CD4-positive, alpha-beta T cell (primary cell): ENCODE measurements around the gene MDM2. TPM values are rescaled to one million over a fixed set of nuclear protein-coding genes. Genes with fewer than 3 reads are reported as not detected.

Experiments
- ATAC-seq: fragments of 200-7000 bp; cut with Tn5 transposase; one replicate; pipeline ENCODE4 v1.10.0; 2022; ENCODE audit warnings: mild to moderate bottlenecking; ENCODE audit not compliant: poor library complexity
- CTCF ChIA-PET: fragments of 350-600 bp; sonication (Branson Sonifier 250); formaldehyde crosslinking; loops from one replicate; lab custom pipeline; 2021; ENCODE audit warnings: antibody characterized with exemption, inconsistent platforms; lab: Charles Lee
- POLR2A ChIA-PET: fragments of 350-600 bp; sonication (Branson Sonifier 250); formaldehyde crosslinking; loops from one replicate; lab custom pipeline; 2021; ENCODE audit warnings: antibody characterized with exemption, inconsistent platforms; lab: Charles Lee
- DNase-seq, 14 experiments: peaks; one replicate each; pipeline ENCODE4 v3.0.0-alpha.2; 2013 to 2020; ENCODE audit warnings: mixed read lengths in 2 of 14
- H3K27ac ChIP-seq, 2 donors: one replicate each; pipeline versions ENCODE4 v1.5.1 to v1.7.0; 2013; ENCODE audit warnings: low read length in 2 of 2, low read depth in 1 of 2, mild to moderate bottlenecking in 1 of 2
- H3K27me3 ChIP-seq, 2 experiments: 1 replicate in 1 of 2; 2 replicates in 1 of 2; pipeline versions ENCODE4 v1.6.1 to v1.7.0; 2013; ENCODE audit warnings: low read length in 2 of 2, control low read depth in 1 of 2, mild to moderate bottlenecking in 1 of 2, moderate library complexity in 1 of 2; ENCODE audit not compliant: insufficient read depth in 2 of 2, control insufficient read depth in 1 of 2
- H3K36me3 ChIP-seq: one replicate; pipeline ENCODE4 v1.6.1; 2013; ENCODE audit warnings: low read length, control low read depth; ENCODE audit not compliant: insufficient read depth
- H3K4me1 ChIP-seq: one replicate; pipeline ENCODE4 v1.6.1; 2013; ENCODE audit warnings: low read length, control low read depth; ENCODE audit not compliant: insufficient read depth
- H3K4me3 ChIP-seq: one replicate; pipeline ENCODE4 v1.5.1; 2013; ENCODE audit warnings: mild to moderate bottlenecking, low read length, moderate library complexity
- H3K9me3 ChIP-seq, 2 experiments: 1 replicate in 1 of 2; 2 replicates in 1 of 2; pipeline versions ENCODE4 v1.6.1 to v1.7.0; 2013; ENCODE audit warnings: low read length in 2 of 2, mild to moderate bottlenecking in 2 of 2, control low read depth in 1 of 2, moderate library complexity in 1 of 2; ENCODE audit not compliant: control insufficient read depth in 1 of 2, insufficient read depth in 1 of 2
- H3K27ac Mint-ChIP-seq: one replicate; pipeline ENCODE4 v1.8.0; 2020; ENCODE audit warnings: mixed read lengths
- H3K27me3 Mint-ChIP-seq: one replicate; pipeline ENCODE4 v1.8.0; 2021; ENCODE audit warnings: mixed read lengths
- H3K36me3 Mint-ChIP-seq: one replicate; pipeline ENCODE4 v1.8.0; 2021; ENCODE audit warnings: low read depth, mixed read lengths
- H3K4me1 Mint-ChIP-seq: one replicate; pipeline ENCODE4 v1.8.0; 2021; ENCODE audit warnings: low read depth, mixed read lengths
- H3K4me3 Mint-ChIP-seq: one replicate; pipeline ENCODE4 v1.8.0; 2020; ENCODE audit warnings: mild to moderate bottlenecking, mixed read lengths
- H3K9me3 Mint-ChIP-seq: one replicate; pipeline ENCODE4 v1.8.0; 2020; ENCODE audit warnings: mixed read lengths
- intact Hi-C, 2 experiments: fragments of 100-400 bp; cut with DNase I in 1 of 2; cut with micrococcal nuclease in 1 of 2; formaldehyde crosslinking; loops; one replicate each; pipeline versions ENCODE4 v1.15.1 to v1.9.0; 2023 to 2025; cut with DNase I, micrococcal nuclease
- total RNA-seq, 174 experiments: library from RNA in 2 of 174; stranded (reverse) in 2 of 174; gene quantifications; one replicate each; pipeline ENCODE4 v1.2.3 and lab custom pipeline; 2021 to 2026
- TF ChIP-seq, protein P1 (sequence below): fragments of 200-600 bp; IDR thresholded peaks from one replicate; pipeline ENCODE4 v1.8.0; 2022; ENCODE audit warnings: antibody characterized with exemption, mild to moderate bottlenecking

MDM2 gene
- total RNA-seq, 2 experiments from 2014 or later, result 90.8 TPM

GRCh38 chr12:68890701-68891113 is 82.7 kb downstream of the MDM2 start:
- no peak overlapping the region for H3K27ac ChIP-seq
- ChIA-PET CTCF (no interaction called here), POLR2A (no interaction called here)
- H3K36me3 ChIP-seq, result no peaks in the 10 kb centered on the region
- no peak for DNase-seq
- no peaks in the 10 kb centered on the region for H3K9me3 ChIP-seq
- no peak overlapping the region for H3K4me3 ChIP-seq
- no peak overlapping the region for H3K27ac Mint-ChIP-seq
- H3K36me3 Mint-ChIP-seq, result no peaks in the 10 kb centered on the region
- no peaks in the 10 kb centered on the region for H3K9me3 Mint-ChIP-seq
- H3K27me3 Mint-ChIP-seq, result no peaks in the 10 kb centered on the region
- no peak for ATAC-seq
- H3K4me1 ChIP-seq, result peaks cover 10% of the 10 kb centered on the region
- no peaks in the 10 kb centered on the region for H3K27me3 ChIP-seq
- H3K4me1 Mint-ChIP-seq, result peaks cover 16% of the 10 kb centered on the region
- intact Hi-C loops, result no loop called here
- TF ChIP-seq, protein P1, sequence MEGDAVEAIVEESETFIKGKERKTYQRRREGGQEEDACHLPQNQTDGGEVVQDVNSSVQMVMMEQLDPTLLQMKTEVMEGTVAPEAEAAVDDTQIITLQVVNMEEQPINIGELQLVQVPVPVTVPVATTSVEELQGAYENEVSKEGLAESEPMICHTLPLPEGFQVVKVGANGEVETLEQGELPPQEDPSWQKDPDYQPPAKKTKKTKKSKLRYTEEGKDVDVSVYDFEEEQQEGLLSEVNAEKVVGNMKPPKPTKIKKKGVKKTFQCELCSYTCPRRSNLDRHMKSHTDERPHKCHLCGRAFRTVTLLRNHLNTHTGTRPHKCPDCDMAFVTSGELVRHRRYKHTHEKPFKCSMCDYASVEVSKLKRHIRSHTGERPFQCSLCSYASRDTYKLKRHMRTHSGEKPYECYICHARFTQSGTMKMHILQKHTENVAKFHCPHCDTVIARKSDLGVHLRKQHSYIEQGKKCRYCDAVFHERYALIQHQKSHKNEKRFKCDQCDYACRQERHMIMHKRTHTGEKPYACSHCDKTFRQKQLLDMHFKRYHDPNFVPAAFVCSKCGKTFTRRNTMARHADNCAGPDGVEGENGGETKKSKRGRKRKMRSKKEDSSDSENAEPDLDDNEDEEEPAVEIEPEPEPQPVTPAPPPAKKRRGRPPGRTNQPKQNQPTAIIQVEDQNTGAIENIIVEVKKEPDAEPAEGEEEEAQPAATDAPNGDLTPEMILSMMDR, result no peak
- no peak overlapping the region for H3K4me3 Mint-ChIP-seq

DNA sequence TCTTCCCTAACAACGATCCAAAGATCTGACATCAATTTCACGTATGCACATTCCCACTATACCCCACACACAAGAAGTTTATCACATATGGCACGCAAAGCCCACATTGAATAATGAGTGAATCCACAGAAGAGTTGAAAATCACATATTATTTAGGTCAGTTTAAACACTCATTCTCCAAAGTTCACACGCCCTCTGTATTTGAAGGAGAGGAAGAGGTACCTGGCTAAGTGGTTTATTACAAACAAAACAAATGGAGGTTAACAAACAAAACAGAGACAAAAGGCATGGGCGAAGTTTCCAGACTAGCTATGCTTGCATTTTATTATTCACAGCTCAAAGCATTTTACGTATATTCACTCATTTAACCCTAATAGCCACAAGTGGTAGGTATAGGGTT is 83.2 kb downstream of the MDM2 start:
- TF ChIP-seq, protein P1, result no peak
- H3K27me3 Mint-ChIP-seq, result no peaks in the 10 kb centered on the region
- CTCF ChIA-PET, result no interaction called here
- Histone ChIP-seq H3K4me3 (no peak overlapping the region), H3K27ac (no peak overlapping the region), H3K4me1 (peaks cover 10% of the 10 kb centered on the region), H3K9me3 (no peaks in the 10 kb centered on the region), H3K36me3 (no peaks in the 10 kb centered on the region), H3K27me3 (no peaks in the 10 kb centered on the region)
- no peaks in the 10 kb centered on the region for H3K36me3 Mint-ChIP-seq
- no peak for ATAC-seq
- POLR2A ChIA-PET, result no interaction called here
- H3K4me3 Mint-ChIP-seq, result no peak overlapping the region
- DNase-seq, result no peak
- H3K27ac Mint-ChIP-seq, result no peak overlapping the region
- H3K9me3 Mint-ChIP-seq, result no peaks in the 10 kb centered on the region
- peaks cover 16% of the 10 kb centered on the region for H3K4me1 Mint-ChIP-seq
- intact Hi-C loops, result no loop called here

- Mint-ChIP-seq H3K27me3 (no peaks in the 10 kb centered on the region), H3K4me3 (no peak overlapping the region), H3K4me1 (peaks cover 16% of the 10 kb centered on the region), H3K9me3 (no peaks in the 10 kb centered on the region), H3K27ac (no peak overlapping the region), H3K36me3 (no peaks in the 10 kb centered on the region)
- ChIA-PET POLR2A (no interaction called here), CTCF (no interaction called here)
- no peaks in the 10 kb centered on the region for H3K27me3 ChIP-seq
- TF ChIP-seq, protein P1, result no peak
- intact Hi-C loops, result no loop called here
- H3K4me1 ChIP-seq, result peaks cover 10% of the 10 kb centered on the region
- H3K27ac ChIP-seq, result no peak overlapping the region
- ATAC-seq (no peak), DNase-seq (no peak)
- H3K4me3 ChIP-seq, result no peak overlapping the region
- no peaks in the 10 kb centered on the region for H3K36me3 ChIP-seq
- no peaks in the 10 kb centered on the region for H3K9me3 ChIP-seq
Measured at GRCh38 chr12:68893201-68893600, 85.2 kb downstream of the MDM2 start.
